ENCODE measurements around the gene RPL38.
A peak's percentile ranks its signal among the peaks of the same experiment; 100 is the strongest.

Gene RPL38

GRCh38 chr17:74203439-74204240, at the start of gene RPL38:
Gene RPL38, plus strand, starts transcription at chr17:74203678. Its CDS starts 278 bp downstream, at chr17:74203956.
- H3K9ac ChIP-seq, result peak within 1 kb of the TSS; percentile 95
- H3K4me2 ChIP-seq, result peak within 1 kb of the TSS; percentile 86
- H3K4me1 ChIP-seq (ENCODE audit: low read depth, poor library complexity, severe bottlenecking), result peaks cover 33% of the 10 kb centered on the region
- peaks cover 20% of the 10 kb centered on the region for H4K20me1 ChIP-seq (ENCODE audit: insufficient read depth)
- peaks cover 30% of the 10 kb centered on the region; the same call in 1 of the 2 replicates for H3K36me3 ChIP-seq (ENCODE audit: insufficient read depth)
- H2AFZ ChIP-seq (ENCODE audit: low read depth), result no peak within 1 kb of the TSS
- peak within 1 kb of the TSS; percentile 77 for H3K27ac ChIP-seq
- peaks cover 51% of the 10 kb centered on the region for H3K79me2 ChIP-seq (ENCODE audit: insufficient read depth, low read depth)
- peak within 1 kb of the TSS; percentile 81 for H3K4me3 ChIP-seq (IDR thresholded peaks at IDR 0.05; ENCODE audit: insufficient read depth, low read depth, low read length)
- TF ChIP-seq, protein P1, sequence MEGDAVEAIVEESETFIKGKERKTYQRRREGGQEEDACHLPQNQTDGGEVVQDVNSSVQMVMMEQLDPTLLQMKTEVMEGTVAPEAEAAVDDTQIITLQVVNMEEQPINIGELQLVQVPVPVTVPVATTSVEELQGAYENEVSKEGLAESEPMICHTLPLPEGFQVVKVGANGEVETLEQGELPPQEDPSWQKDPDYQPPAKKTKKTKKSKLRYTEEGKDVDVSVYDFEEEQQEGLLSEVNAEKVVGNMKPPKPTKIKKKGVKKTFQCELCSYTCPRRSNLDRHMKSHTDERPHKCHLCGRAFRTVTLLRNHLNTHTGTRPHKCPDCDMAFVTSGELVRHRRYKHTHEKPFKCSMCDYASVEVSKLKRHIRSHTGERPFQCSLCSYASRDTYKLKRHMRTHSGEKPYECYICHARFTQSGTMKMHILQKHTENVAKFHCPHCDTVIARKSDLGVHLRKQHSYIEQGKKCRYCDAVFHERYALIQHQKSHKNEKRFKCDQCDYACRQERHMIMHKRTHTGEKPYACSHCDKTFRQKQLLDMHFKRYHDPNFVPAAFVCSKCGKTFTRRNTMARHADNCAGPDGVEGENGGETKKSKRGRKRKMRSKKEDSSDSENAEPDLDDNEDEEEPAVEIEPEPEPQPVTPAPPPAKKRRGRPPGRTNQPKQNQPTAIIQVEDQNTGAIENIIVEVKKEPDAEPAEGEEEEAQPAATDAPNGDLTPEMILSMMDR (conservative IDR thresholded peaks at IDR 0.05; ENCODE audit: low read depth, low read length), result peak; percentile 89
- H3K27me3 ChIP-seq (ENCODE audit: insufficient read depth, low read depth), result peaks cover 45% of the 10 kb centered on the region

GRCh38 chr17:74153821-74154430, 49.6 kb upstream of the RPL38 start:
- no peak overlapping the region for H2AFZ ChIP-seq (ENCODE audit: low read depth)
- no peaks in the 10 kb centered on the region for H3K79me2 ChIP-seq (ENCODE audit: insufficient read depth, low read depth)
- peaks cover 68% of the 10 kb centered on the region; the same call in 1 of the 2 replicates for H3K27me3 ChIP-seq (ENCODE audit: insufficient read depth, low read depth)
- TF ChIP-seq, protein P1 (conservative IDR thresholded peaks at IDR 0.05; ENCODE audit: low read depth, low read length), result no peak
- H3K4me3 ChIP-seq (IDR thresholded peaks at IDR 0.05; ENCODE audit: insufficient read depth, low read depth, low read length), result no peak overlapping the region
- no peaks in the 10 kb centered on the region for H4K20me1 ChIP-seq (ENCODE audit: insufficient read depth)
- no peak overlapping the region for H3K4me2 ChIP-seq
- no peak overlapping the region for H3K9ac ChIP-seq
- no peaks in the 10 kb centered on the region for H3K36me3 ChIP-seq (ENCODE audit: insufficient read depth)
- no peak overlapping the region for H3K27ac ChIP-seq
- no peaks in the 10 kb centered on the region for H3K4me1 ChIP-seq (ENCODE audit: low read depth, poor library complexity, severe bottlenecking)

- H2AFZ ChIP-seq (ENCODE audit: low read depth), result no peak overlapping the region
- H3K27ac ChIP-seq, result no peak overlapping the region
- TF ChIP-seq, protein P1 (conservative IDR thresholded peaks at IDR 0.05; ENCODE audit: low read depth, low read length), result no peak
- peaks cover 67% of the 10 kb centered on the region for H3K27me3 ChIP-seq (ENCODE audit: insufficient read depth, low read depth)
- H3K79me2 ChIP-seq (ENCODE audit: insufficient read depth, low read depth), result no peaks in the 10 kb centered on the region
- no peak overlapping the region for H3K9ac ChIP-seq
- no peaks in the 10 kb centered on the region for H3K36me3 ChIP-seq (ENCODE audit: insufficient read depth)
- no peaks in the 10 kb centered on the region for H3K4me1 ChIP-seq (ENCODE audit: low read depth, poor library complexity, severe bottlenecking)
- H3K4me2 ChIP-seq, result no peak overlapping the region
- H3K4me3 ChIP-seq (IDR thresholded peaks at IDR 0.05; ENCODE audit: insufficient read depth, low read depth, low read length), result no peak overlapping the region
- no peaks in the 10 kb centered on the region for H4K20me1 ChIP-seq (ENCODE audit: insufficient read depth)
Measured at GRCh38 chr17:74156878-74157277, 46.6 kb upstream of the RPL38 start.

GRCh38 chr17:74157366-74157765, 46.1 kb upstream of the RPL38 start:
- Histone ChIP-seq H3K79me2 (ENCODE audit: insufficient read depth, low read depth) (no peaks in the 10 kb centered on the region), H3K27me3 (ENCODE audit: insufficient read depth, low read depth) (peaks cover 66% of the 10 kb centered on the region), H3K4me2 (no peak overlapping the region), H3K27ac (no peak overlapping the region), H3K4me3 (IDR thresholded peaks at IDR 0.05; ENCODE audit: insufficient read depth, low read depth, low read length) (no peak overlapping the region), H3K4me1 (ENCODE audit: low read depth, poor library complexity, severe bottlenecking) (no peaks in the 10 kb centered on the region), H2AFZ (ENCODE audit: low read depth) (no peak overlapping the region), H4K20me1 (ENCODE audit: insufficient read depth) (no peaks in the 10 kb centered on the region), H3K9ac (no peak overlapping the region), H3K36me3 (ENCODE audit: insufficient read depth) (no peaks in the 10 kb centered on the region)
- TF ChIP-seq, protein P1 (conservative IDR thresholded peaks at IDR 0.05; ENCODE audit: low read depth, low read length), result no peak
